WTC11 (cell line): Measurements from ENCODE around the gene ALOX15B.
"Not testable (repeated sequence)": the region's sequence is repeated elsewhere in the genome, so short reads cannot be mapped to it uniquely, and the experiment has no call there.

Source experiments
- AFF4 ChIP-seq: sonication (generic); formaldehyde crosslinking; IDR thresholded peaks from 2 replicates; pipeline ENCODE4 v1.8.1; 2023; ENCODE audit warnings: mild to moderate bottlenecking, missing genetic modification reagents, borderline replicate concordance
- ATF1 ChIP-seq: sonication (generic); formaldehyde crosslinking; IDR thresholded peaks from 2 replicates; pipeline ENCODE4 v1.8.1; 2023; ENCODE audit warnings: mild to moderate bottlenecking, moderate library complexity, missing genetic modification reagents
- CREB1 ChIP-seq: sonication (generic); formaldehyde crosslinking; IDR thresholded peaks from 2 replicates; pipeline ENCODE4 v1.8.0; 2023; ENCODE audit warnings: mild to moderate bottlenecking, missing genetic modification reagents
- CREM ChIP-seq: sonication (generic); formaldehyde crosslinking; IDR thresholded peaks from 2 replicates; pipeline ENCODE4 v1.8.1; 2022; ENCODE audit warnings: mild to moderate bottlenecking, missing genetic modification reagents, moderate library complexity
- CTCF ChIP-seq: fragments of 200-600 bp; IDR thresholded peaks from 2 replicates; pipeline ENCODE4 v1.8.0; 2022; ENCODE audit warnings: antibody characterized with exemption
- E2F1 ChIP-seq: sonication (generic); formaldehyde crosslinking; IDR thresholded peaks from 2 replicates; pipeline ENCODE4 v1.8.0; 2022; ENCODE audit warnings: mild to moderate bottlenecking, missing genetic modification reagents
- E2F4 ChIP-seq: sonication (generic); formaldehyde crosslinking; IDR thresholded peaks from 2 replicates; pipeline ENCODE4 v1.8.1; 2022; ENCODE audit warnings: low read depth, mild to moderate bottlenecking, moderate library complexity, missing genetic modification reagents, borderline replicate concordance
- FOXP4 ChIP-seq: sonication (generic); formaldehyde crosslinking; IDR thresholded peaks from 2 replicates; pipeline ENCODE4 v1.8.0; 2022; ENCODE audit warnings: mild to moderate bottlenecking, missing genetic modification reagents
- IRF1 ChIP-seq: sonication (generic); formaldehyde crosslinking; IDR thresholded peaks from 2 replicates; pipeline ENCODE4 v1.8.0; 2023; ENCODE audit warnings: missing genetic modification reagents
- MYBL2 ChIP-seq: sonication (generic); formaldehyde crosslinking; IDR thresholded peaks from 2 replicates; pipeline ENCODE4 v1.8.1; 2023; ENCODE audit warnings: mild to moderate bottlenecking, moderate library complexity, missing genetic modification reagents
- SP1 ChIP-seq: sonication (generic); formaldehyde crosslinking; conservative IDR thresholded peaks from 2 replicates; pipeline ENCODE4 v1.8.1; 2022; ENCODE audit warnings: missing genetic modification reagents
- TEAD1 ChIP-seq: sonication (generic); formaldehyde crosslinking; IDR thresholded peaks from 2 replicates; pipeline ENCODE4 v1.8.0; 2022; ENCODE audit warnings: mild to moderate bottlenecking, missing genetic modification reagents
- ZNF263 ChIP-seq: sonication (generic); formaldehyde crosslinking; IDR thresholded peaks from 2 replicates; pipeline ENCODE4 v1.8.1; 2022; ENCODE audit warnings: low read depth, mild to moderate bottlenecking, moderate library complexity, missing genetic modification reagents
- ZNF425 ChIP-seq: fragments of 250-450 bp; sonication (Bioruptor Pico); conservative IDR thresholded peaks from 2 replicates; pipeline ENCODE4 v1.9.0; 2021; ENCODE audit warnings: mild to moderate bottlenecking

- not testable (repeated sequence) for TF ChIP-seq CTCF; ZNF425 (CRISPR knock-in tag); FOXP4 (CRISPR knock-in tag); E2F1 (CRISPR knock-in tag); AFF4 (CRISPR knock-in tag); SP1 (CRISPR knock-in tag); MYBL2 (CRISPR knock-in tag); ZNF263 (CRISPR knock-in tag); CREM (CRISPR knock-in tag); CREB1 (CRISPR knock-in tag); IRF1 (CRISPR knock-in tag); TEAD1 (CRISPR knock-in tag); E2F4 (CRISPR knock-in tag); ATF1
These were observed 14.7 kb upstream of the ALOX15B start for GRCh38 chr17:8024161-8024560.
